Choroid plexus epithelial cell (primary cell): ENCODE data around the gene TRIM38.
A peak's percentile ranks its signal among the peaks of the same experiment; 100 is the strongest.

Experiments used
- DNase-seq: peaks from one replicate; pipeline ENCODE4 v3.0.0-alpha.2; 2010; ENCODE audit warnings: low read depth
- H3K4me3 ChIP-seq: 2 replicates; pipeline ENCODE4 v1.5.1; 2011; ENCODE audit warnings: low read depth, mild to moderate bottlenecking, control low read depth, low read length, moderate library complexity
- CTCF ChIP-seq: conservative IDR thresholded peaks from 2 replicates; pipeline ENCODE4 v1.5.1; 2011; ENCODE audit warnings: low read depth, mild to moderate bottlenecking, control low read depth, inconsistent platforms, low read length, moderate library complexity

The TRIM38 gene

GRCh38 chr6:25962149-25963127 is at the start of gene TRIM38:
TSS of gene TRIM38 (plus strand) at chr6:25962802. CDS start at chr6:25966523, 3,721 bp downstream.
- DNase-seq, result peak; percentile 94
- H3K4me3 ChIP-seq, result peak within 1 kb of the TSS; percentile 65
- no peak for TF ChIP-seq CTCF

- no peak for TF ChIP-seq CTCF
- H3K4me3 ChIP-seq, result no peak overlapping the region
- DNase-seq, result no peak
Measured at GRCh38 chr6:25913741-25914140, 48.9 kb upstream of the TRIM38 start.

- no peak for TF ChIP-seq CTCF
- no peak for DNase-seq
- no peak overlapping the region for H3K4me3 ChIP-seq
Measured at GRCh38 chr6:25916330-25916729, 46.3 kb upstream of the TRIM38 start.

GRCh38 chr6:25916789-25917490 is 45.7 kb upstream of the TRIM38 start:
- no peak overlapping the region for H3K4me3 ChIP-seq
- no peak for TF ChIP-seq CTCF
- no peak for DNase-seq

- TF ChIP-seq CTCF, result no peak
- no peak for DNase-seq
- H3K4me3 ChIP-seq, result no peak overlapping the region
Measured at GRCh38 chr6:25918083-25918683, 44.4 kb upstream of the TRIM38 start.

GRCh38 chr6:25919657-25920056 is 42.9 kb upstream of the TRIM38 start:
- DNase-seq, result no peak
- no peak for TF ChIP-seq CTCF
- no peak overlapping the region for H3K4me3 ChIP-seq
